HG03045 (cell line): ENCODE data around the gene YLPM1.

Experiments
- ATAC-seq: cut with Tn5 transposase; IDR thresholded peaks from one replicate; pipeline ENCODE4 v1.9.1; 2021; ENCODE audit warnings: mild to moderate bottlenecking, moderate library complexity; ENCODE audit not compliant: unreplicated experiment

YLPM1 gene

GRCh38 chr14:74867673-74868072 lies 104.6 kb downstream of the YLPM1 start:
- ATAC-seq: no peak

GRCh38 chr14:74868739-74869138 lies 105.6 kb downstream of the YLPM1 start:
- no peak for ATAC-seq

GRCh38 chr14:74871819-74872218 lies 108.7 kb downstream of the YLPM1 start:
- no peak for ATAC-seq

GRCh38 chr14:74875204-74875603 lies 112.1 kb downstream of the YLPM1 start:
- ATAC-seq: no peak

- ATAC-seq: no peak
Measured at GRCh38 chr14:74875941-74876913, 113.1 kb downstream of the YLPM1 start, which contains the start of gene PROX2. PROX2 (minus strand) TSS chr14:74876145; CDS start chr14:74863834, 12,311 bp downstream.

GRCh38 chr14:74879427-74880182 lies 116.5 kb downstream of the YLPM1 start:
- no peak for ATAC-seq

GRCh38 chr14:74881431-74882102 lies 118.5 kb downstream of the YLPM1 start, which contains the start of gene DLST:
DLST (plus strand) TSS chr14:74881916; CDS start chr14:74881954, 38 bp downstream.
- ATAC-seq: peak; percentile 93

GRCh38 chr14:74882103-74882920 lies 119.2 kb downstream of the YLPM1 start:
- peak; percentile 33 for ATAC-seq
